DMS153 (cell line): ENCODE data around the gene SLC34A1.
"Not testable (repeated sequence)": the region's sequence is repeated elsewhere in the genome, so short reads cannot be mapped to it uniquely, and the experiment has no call there.

Experiments
- DNase-seq: peaks from one replicate; lab custom pipeline; 2025; lab: John Stamatoyannopoulos, UW

Gene SLC34A1

GRCh38 chr5:177410575-177410974, 26.3 kb downstream of the SLC34A1 start:
- DNase-seq, result no peak

GRCh38 chr5:177412603-177413233, 28.5 kb downstream of the SLC34A1 start:
- DNase-seq, result no peak

- DNase-seq, result no peak
Observed at GRCh38 chr5:177414481-177414880, 30.2 kb downstream of the SLC34A1 start.

GRCh38 chr5:177417081-177417480, 32.8 kb downstream of the SLC34A1 start:
- not testable (repeated sequence) for DNase-seq

- DNase-seq, result no peak
Observed at GRCh38 chr5:177419046-177419445, 34.8 kb downstream of the SLC34A1 start.

- DNase-seq, result not testable (repeated sequence)
Observed at GRCh38 chr5:177420472-177420871, 36.2 kb downstream of the SLC34A1 start.

- DNase-seq, result no peak
Observed at GRCh38 chr5:177421062-177421798, 37.0 kb downstream of the SLC34A1 start.

GRCh38 chr5:177423671-177424070, 39.4 kb downstream of the SLC34A1 start:
- no peak for DNase-seq

GRCh38 chr5:177425196-177425800, 41.1 kb downstream of the SLC34A1 start:
- peak; percentile 18 for DNase-seq

GRCh38 chr5:177425801-177426565, 41.7 kb downstream of the SLC34A1 start:
- peak; percentile 98 for DNase-seq

- no peak for DNase-seq
Observed at GRCh38 chr5:177426566-177427210, 42.5 kb downstream of the SLC34A1 start, which contains the start of gene GRK6. GRK6 (plus strand) TSS chr5:177426676; CDS start chr5:177426846, 170 bp downstream.

GRCh38 chr5:177427211-177427822, 43.1 kb downstream of the SLC34A1 start:
- DNase-seq, result no peak

- no peak for DNase-seq
Observed at GRCh38 chr5:177427919-177428573, 43.8 kb downstream of the SLC34A1 start.

GRCh38 chr5:177428574-177429217, 44.5 kb downstream of the SLC34A1 start:
- DNase-seq, result no peak

- DNase-seq, result no peak
Observed at GRCh38 chr5:177429248-177430040, 45.2 kb downstream of the SLC34A1 start.

GRCh38 chr5:177430140-177430951, 46.1 kb downstream of the SLC34A1 start:
- DNase-seq, result no peak

- no peak for DNase-seq
Observed at GRCh38 chr5:177430972-177431316, 46.7 kb downstream of the SLC34A1 start.

- no peak for DNase-seq
Observed at GRCh38 chr5:177431317-177432142, 47.3 kb downstream of the SLC34A1 start.
